ENCODE data around the gene CRNKL1.

DNA sequence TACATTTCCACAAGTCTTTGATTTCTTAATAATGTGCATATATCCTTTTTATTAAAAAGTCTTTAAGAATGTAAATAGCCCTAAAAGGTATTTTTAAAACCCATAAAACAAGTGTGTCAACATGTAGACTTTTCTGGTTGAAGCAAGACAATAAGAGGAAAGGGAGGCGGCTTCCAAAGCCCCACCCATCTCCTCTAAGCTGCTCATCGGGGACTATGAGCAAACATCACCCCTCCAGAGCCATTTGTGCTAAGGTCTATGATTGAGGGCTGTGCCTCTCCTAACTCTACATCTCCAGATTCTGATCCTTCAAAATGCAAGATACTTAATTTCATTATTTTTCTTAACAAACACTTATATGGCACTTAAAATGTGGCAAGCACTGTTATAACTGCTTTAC, 37.6 kb downstream of the CRNKL1 start:
- TF ChIP-seq CTCF (IDR thresholded peaks at IDR 0.05 in 2 of 3, conservative IDR thresholded peaks at IDR 0.05 in 1 of 3; ENCODE audit: borderline replicate concordance in 1 of 3, insufficient read depth in 1 of 3, low read depth in 2 of 3, low read length in 2 of 3) = no peak
- no peak for TF ChIP-seq SP1 (IDR thresholded peaks at IDR 0.05; ENCODE audit: low read depth)
- no peak for TF ChIP-seq ATF3 (IDR thresholded peaks at IDR 0.05)
- TF ChIP-seq POLR2AphosphoS5 (IDR thresholded peaks at IDR 0.05; ENCODE audit: low read depth, low read length) = no peak
- TF ChIP-seq YY1 (IDR thresholded peaks at IDR 0.05; ENCODE audit: extremely low read depth, insufficient replicate concordance, low read depth, low read length) = no peak
- no peak for TF ChIP-seq EZH2 (IDR thresholded peaks at IDR 0.05)
- TF ChIP-seq EZH2phosphoT487 (IDR thresholded peaks at IDR 0.05; ENCODE audit: borderline replicate concordance) = no peak
- TF ChIP-seq CEBPB (IDR thresholded peaks at IDR 0.05; ENCODE audit: low read depth) = no peak
